ENCODE measurements around the gene CTSH. TPM values are rescaled to one million over a fixed set of nuclear protein-coding genes. Genes with fewer than 3 reads are reported as not detected.
A peak's percentile ranks its signal among the peaks of the same experiment; 100 is the strongest.

The CTSH gene
- total RNA-seq, 1 donor from 2014 or later, result 5.7 TPM

GRCh38 chr15:78914027-78914764 lies 30.6 kb downstream of the CTSH start:
- no peak overlapping the region for H3K4me3 Mint-ChIP-seq (ENCODE audit: unreplicated experiment)
- no peak overlapping the region for H3K9ac ChIP-seq (ENCODE audit: low read length)
- H3K27me3 Mint-ChIP-seq (ENCODE audit: low read depth, unreplicated experiment), result no peaks in the 10 kb centered on the region

GRCh38 chr15:78913012-78913411 lies 31.8 kb downstream of the CTSH start:
- no peak overlapping the region for H3K4me3 ChIP-seq (ENCODE audit: insufficient read depth, low read depth, low read length)
- no peak overlapping the region for H3K27ac Mint-ChIP-seq (ENCODE audit: unreplicated experiment)
- H3K36me3 Mint-ChIP-seq (ENCODE audit: low read depth, unreplicated experiment), result peaks cover 29% of the 10 kb centered on the region
- H3K27me3 Mint-ChIP-seq (ENCODE audit: low read depth, unreplicated experiment), result no peaks in the 10 kb centered on the region
- H3K27ac ChIP-seq (ENCODE audit: low read depth, low read length), result no peak overlapping the region
- H2AFZ ChIP-seq (ENCODE audit: low read depth, low read length), result no peak overlapping the region
- no peak for DNase-seq (ENCODE audit: low read depth)
- no peak overlapping the region for H3K4me3 Mint-ChIP-seq (ENCODE audit: unreplicated experiment)
- peaks cover 85% of the 10 kb centered on the region for H4K20me1 ChIP-seq (ENCODE audit: insufficient read depth, low read length)
- no peaks in the 10 kb centered on the region for H3K9me3 ChIP-seq (ENCODE audit: insufficient read depth, low read depth, low read length)
- H3K79me2 ChIP-seq (ENCODE audit: insufficient read depth, low read length), result peaks cover 34% of the 10 kb centered on the region
- no peak for FAIRE-seq
- H3K36me3 ChIP-seq (ENCODE audit: insufficient read depth, low read length), result peaks cover 27% of the 10 kb centered on the region
- no peak overlapping the region for H3K4me2 ChIP-seq (ENCODE audit: low read length)
- no peaks in the 10 kb centered on the region for H3K27me3 ChIP-seq (ENCODE audit: insufficient read depth, low read length)
- no peaks in the 10 kb centered on the region for H3K9me3 Mint-ChIP-seq (ENCODE audit: unreplicated experiment)
- no peak for TF ChIP-seq CTCF (IDR thresholded peaks at IDR 0.05; ENCODE audit: insufficient read depth, low read depth, low read length)
- TF ChIP-seq EZH2 (IDR thresholded peaks at IDR 0.05; ENCODE audit: insufficient read depth, low read length), result no peak
- no peak overlapping the region for H3K9ac ChIP-seq (ENCODE audit: low read length)
- H3K4me1 ChIP-seq (ENCODE audit: insufficient read depth, low read length), result no peaks in the 10 kb centered on the region
- peaks cover 30% of the 10 kb centered on the region for H3K4me1 Mint-ChIP-seq (ENCODE audit: low read depth, unreplicated experiment)

More at GRCh38 chr15:78914027-78914764, 30.6 kb downstream of the CTSH start:
- H3K4me1 ChIP-seq (ENCODE audit: insufficient read depth, low read length), result no peaks in the 10 kb centered on the region
- H3K27me3 ChIP-seq (ENCODE audit: insufficient read depth, low read length), result no peaks in the 10 kb centered on the region
- TF ChIP-seq EZH2 (IDR thresholded peaks at IDR 0.05; ENCODE audit: insufficient read depth, low read length) (no peak), CTCF (IDR thresholded peaks at IDR 0.05; ENCODE audit: insufficient read depth, low read depth, low read length) (no peak)
- H3K4me3 ChIP-seq (ENCODE audit: insufficient read depth, low read depth, low read length), result no peak overlapping the region
- H3K79me2 ChIP-seq (ENCODE audit: insufficient read depth, low read length), result peaks cover 33% of the 10 kb centered on the region
- H3K9me3 Mint-ChIP-seq (ENCODE audit: unreplicated experiment), result no peaks in the 10 kb centered on the region
- DNase-seq (ENCODE audit: low read depth), result peak; percentile 21
- H3K4me1 Mint-ChIP-seq (ENCODE audit: low read depth, unreplicated experiment), result peaks cover 28% of the 10 kb centered on the region
- no peak overlapping the region for H3K27ac ChIP-seq (ENCODE audit: low read depth, low read length)
- H4K20me1 ChIP-seq (ENCODE audit: insufficient read depth, low read length), result peaks cover 75% of the 10 kb centered on the region
- peaks cover 34% of the 10 kb centered on the region for H3K36me3 ChIP-seq (ENCODE audit: insufficient read depth, low read length)
- no peak overlapping the region for H3K4me2 ChIP-seq (ENCODE audit: low read length)
- H2AFZ ChIP-seq (ENCODE audit: low read depth, low read length), result no peak overlapping the region
- H3K27ac Mint-ChIP-seq (ENCODE audit: unreplicated experiment), result peak overlapping the region; percentile 72
- H3K36me3 Mint-ChIP-seq (ENCODE audit: low read depth, unreplicated experiment), result peaks cover 28% of the 10 kb centered on the region
- no peak for FAIRE-seq
- H3K9me3 ChIP-seq (ENCODE audit: insufficient read depth, low read depth, low read length), result no peaks in the 10 kb centered on the region

- no peak overlapping the region for H3K9ac ChIP-seq (ENCODE audit: low read length)
- FAIRE-seq (no peak), DNase-seq (ENCODE audit: low read depth) (no peak)
- no peak overlapping the region for H2AFZ ChIP-seq (ENCODE audit: low read depth, low read length)
- no peak overlapping the region for H3K4me3 Mint-ChIP-seq (ENCODE audit: unreplicated experiment)
- H3K4me2 ChIP-seq (ENCODE audit: low read length), result no peak overlapping the region
- H3K27ac ChIP-seq (ENCODE audit: low read depth, low read length), result no peak overlapping the region
- H3K27me3 ChIP-seq (ENCODE audit: insufficient read depth, low read length), result no peaks in the 10 kb centered on the region
- peaks cover 29% of the 10 kb centered on the region for H3K36me3 ChIP-seq (ENCODE audit: insufficient read depth, low read length)
- H3K79me2 ChIP-seq (ENCODE audit: insufficient read depth, low read length), result peaks cover 37% of the 10 kb centered on the region
- H3K4me1 ChIP-seq (ENCODE audit: insufficient read depth, low read length), result no peaks in the 10 kb centered on the region
- peaks cover 83% of the 10 kb centered on the region for H4K20me1 ChIP-seq (ENCODE audit: insufficient read depth, low read length)
- H3K4me1 Mint-ChIP-seq (ENCODE audit: low read depth, unreplicated experiment), result peaks cover 31% of the 10 kb centered on the region
- H3K27me3 Mint-ChIP-seq (ENCODE audit: low read depth, unreplicated experiment), result no peaks in the 10 kb centered on the region
- H3K9me3 ChIP-seq (ENCODE audit: insufficient read depth, low read depth, low read length), result no peaks in the 10 kb centered on the region
- H3K36me3 Mint-ChIP-seq (ENCODE audit: low read depth, unreplicated experiment), result peaks cover 29% of the 10 kb centered on the region
- no peak for TF ChIP-seq CTCF (IDR thresholded peaks at IDR 0.05; ENCODE audit: insufficient read depth, low read depth, low read length)
- TF ChIP-seq EZH2 (IDR thresholded peaks at IDR 0.05; ENCODE audit: insufficient read depth, low read length), result no peak
- no peak overlapping the region for H3K27ac Mint-ChIP-seq (ENCODE audit: unreplicated experiment)
- no peaks in the 10 kb centered on the region for H3K9me3 Mint-ChIP-seq (ENCODE audit: unreplicated experiment)
- no peak overlapping the region for H3K4me3 ChIP-seq (ENCODE audit: insufficient read depth, low read depth, low read length)
Observed at GRCh38 chr15:78912316-78912715, 32.5 kb downstream of the CTSH start.

Data from astrocyte (in vitro differentiated cells and primary cell).